ENCODE measurements around the gene ZNF746. TPM values are rescaled to one million over a fixed set of nuclear protein-coding genes. Genes with fewer than 3 reads are reported as not detected.

The ZNF746 gene
- total and polyA plus RNA-seq, 9 of the 15 experiments (the other 6 are each of a cell fraction or from before 2014, with no cell fraction given) = 1.7 to 31.6 (median 13.3) TPM

- TF ChIP-seq CTCF (IDR thresholded peaks at IDR 0.05 in 2 of 3, conservative IDR thresholded peaks at IDR 0.05 in 1 of 3; ENCODE audit: insufficient read depth in 2 of 3, low read depth in 1 of 3, low read length in 3 of 3) = peak; percentile 67 to 88 (median 81)
- peak; percentile 47 for TF ChIP-seq POLR2B (IDR thresholded peaks at IDR 0.05; ENCODE audit: low read depth, partially characterized antibody)
- no peak; a peak in 1 of 6 replicates for TF ChIP-seq ZBTB11 (CRISPR knock-in tag; IDR thresholded peaks at IDR 0.05)
- TF ChIP-seq, protein P1, sequence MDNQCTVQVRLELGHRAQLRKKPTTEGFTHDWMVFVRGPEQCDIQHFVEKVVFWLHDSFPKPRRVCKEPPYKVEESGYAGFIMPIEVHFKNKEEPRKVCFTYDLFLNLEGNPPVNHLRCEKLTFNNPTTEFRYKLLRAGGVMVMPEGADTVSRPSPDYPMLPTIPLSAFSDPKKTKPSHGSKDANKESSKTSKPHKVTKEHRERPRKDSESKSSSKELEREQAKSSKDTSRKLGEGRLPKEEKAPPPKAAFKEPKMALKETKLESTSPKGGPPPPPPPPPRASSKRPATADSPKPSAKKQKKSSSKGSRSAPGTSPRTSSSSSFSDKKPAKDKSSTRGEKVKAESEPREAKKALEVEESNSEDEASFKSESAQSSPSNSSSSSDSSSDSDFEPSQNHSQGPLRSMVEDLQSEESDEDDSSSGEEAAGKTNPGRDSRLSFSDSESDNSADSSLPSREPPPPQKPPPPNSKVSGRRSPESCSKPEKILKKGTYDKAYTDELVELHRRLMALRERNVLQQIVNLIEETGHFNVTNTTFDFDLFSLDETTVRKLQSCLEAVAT (IDR thresholded peaks at IDR 0.05) = no peak
- TF ChIP-seq DDX20 (tag; IDR thresholded peaks at IDR 0.05; ENCODE audit: low read depth) = no peak
- no peak for TF ChIP-seq ARID3A (IDR thresholded peaks at IDR 0.05; ENCODE audit: borderline replicate concordance, low read depth, low read length)
- TF ChIP-seq, protein P2, sequence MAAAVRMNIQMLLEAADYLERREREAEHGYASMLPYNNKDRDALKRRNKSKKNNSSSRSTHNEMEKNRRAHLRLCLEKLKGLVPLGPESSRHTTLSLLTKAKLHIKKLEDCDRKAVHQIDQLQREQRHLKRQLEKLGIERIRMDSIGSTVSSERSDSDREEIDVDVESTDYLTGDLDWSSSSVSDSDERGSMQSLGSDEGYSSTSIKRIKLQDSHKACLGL (CRISPR knock-in tag; IDR thresholded peaks at IDR 0.05; ENCODE audit: borderline replicate concordance, poor library complexity, severe bottlenecking) = no peak
- no peak for TF ChIP-seq PBX2 (CRISPR knock-in tag; IDR thresholded peaks at IDR 0.05; ENCODE audit: low read depth)
- no peak for TF ChIP-seq PBX2 (tag; conservative IDR thresholded peaks at IDR 0.05; ENCODE audit: low read depth)
- TF ChIP-seq PHB2 (IDR thresholded peaks at IDR 0.05; ENCODE audit: low read depth) = no peak
- no peak for TF ChIP-seq EP400 (IDR thresholded peaks at IDR 0.05)
- no peak for TF ChIP-seq ZNF143 (CRISPR knock-in tag; IDR thresholded peaks at IDR 0.05)
- TF ChIP-seq SOX6 (IDR thresholded peaks at IDR 0.05) = peak; percentile 55; the same call in 1 of the 2 replicates
These were observed 36.9 kb downstream of the ZNF746 start, which contains the start of gene ZNF777 (continued) for GRCh38 chr7:149460493-149461277.

All from K562 (cell line).